Loucy (cell line): Measurements from ENCODE around the gene UBASH3A.

ENCODE experiments used
- H2AFZ ChIP-seq: fragments of 200-600 bp; sonication (generic); 2 replicates; pipeline ENCODE4 v1.6.0; 2016; ENCODE audit warnings: antibody characterized with exemption, mild to moderate bottlenecking, low read length, moderate library complexity
- H3F3A ChIP-seq: fragments of 200-600 bp; 2 replicates; pipeline ENCODE4 v1.6.0; 2016; ENCODE audit warnings: antibody characterized with exemption, low read depth, mild to moderate bottlenecking
- H3K27me3 ChIP-seq: fragments of 200-600 bp; sonication (generic); 2 replicates; pipeline ENCODE4 v1.6.1; 2014; ENCODE audit warnings: low read length, mild to moderate bottlenecking; ENCODE audit not compliant: insufficient read depth, poor library complexity, severe bottlenecking
- H3K36me3 ChIP-seq: fragments of 200-600 bp; sonication (generic); 2 replicates; pipeline ENCODE4 v1.6.1; 2016; ENCODE audit warnings: low read length; ENCODE audit not compliant: insufficient read depth
- H3K4me1 ChIP-seq: fragments of 200-600 bp; sonication (generic); 2 replicates; pipeline ENCODE4 v1.5.1; 2014; ENCODE audit warnings: low read length, mild to moderate bottlenecking; ENCODE audit not compliant: insufficient read depth, poor library complexity, severe bottlenecking
- H3K4me2 ChIP-seq: fragments of 200-600 bp; sonication (generic); 2 replicates; pipeline ENCODE4 v1.6.0; 2014; ENCODE audit warnings: antibody characterized with exemption, low read length, low read depth, mild to moderate bottlenecking; ENCODE audit not compliant: poor library complexity, severe bottlenecking
- H3K4me3 ChIP-seq: fragments of 200-600 bp; sonication (generic); 2 replicates; pipeline ENCODE4 v1.5.1; 2014; ENCODE audit warnings: low read length, mild to moderate bottlenecking, mixed read lengths; ENCODE audit not compliant: poor library complexity, severe bottlenecking
- H3K79me2 ChIP-seq: fragments of 200-600 bp; sonication (generic); 2 replicates; pipeline ENCODE4 v1.6.1; 2014; ENCODE audit warnings: low read length; ENCODE audit not compliant: insufficient read depth
- H3K9ac ChIP-seq: fragments of 200-600 bp; sonication (generic); 2 replicates; pipeline ENCODE4 v1.6.0; 2014; ENCODE audit warnings: mild to moderate bottlenecking, low read depth, low read length, moderate library complexity; ENCODE audit not compliant: poor library complexity, severe bottlenecking
- H3K9me2 ChIP-seq: fragments of 200-600 bp; sonication (generic); replicated peaks from 2 replicates; pipeline ENCODE4 v1.6.1; 2016; ENCODE audit warnings: low read depth, low read length, mixed read lengths
- H3K9me3 ChIP-seq: fragments of 200-600 bp; sonication (generic); 2 replicates; pipeline ENCODE4 v1.6.1; 2014; ENCODE audit warnings: mild to moderate bottlenecking, antibody characterized with exemption, low read length, low read depth; ENCODE audit not compliant: insufficient read depth
- H4K20me1 ChIP-seq: fragments of 200-600 bp; sonication (generic); 2 replicates; pipeline ENCODE4 v1.6.0; 2014; ENCODE audit warnings: antibody characterized with exemption, low read length, mild to moderate bottlenecking; ENCODE audit not compliant: insufficient read depth, poor library complexity, severe bottlenecking
- CTCF ChIP-seq: fragments of 200-600 bp; sonication (generic); conservative IDR thresholded peaks from 2 replicates; pipeline ENCODE4 v1.5.1; 2014; ENCODE audit warnings: mild to moderate bottlenecking, antibody characterized with exemption, low read length
- EZH2phosphoT487 ChIP-seq: fragments of 200-600 bp; IDR thresholded peaks from 2 replicates; pipeline ENCODE4 v1.6.1; 2018; ENCODE audit warnings: antibody characterized with exemption, mild to moderate bottlenecking, moderate library complexity, borderline replicate concordance

Gene UBASH3A

DNA sequence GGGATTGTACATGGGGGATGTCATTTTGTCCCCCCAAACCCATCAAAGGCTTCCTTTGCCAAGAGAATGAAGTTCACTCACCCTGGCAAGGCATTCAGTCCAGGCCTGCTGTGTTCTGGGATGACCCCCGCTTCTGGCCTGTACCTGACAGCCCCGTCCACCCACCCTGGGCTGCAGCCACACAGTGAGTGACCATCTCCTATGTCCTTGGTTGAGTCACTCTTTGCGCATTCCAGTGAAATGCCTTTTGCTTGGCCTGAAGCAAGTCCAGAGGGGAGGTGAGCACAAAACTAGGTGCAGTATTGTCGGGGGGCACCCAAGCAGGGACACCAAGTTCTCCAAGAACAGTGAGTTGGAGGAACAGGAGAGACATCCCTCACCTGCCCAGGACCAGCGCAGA lies 18.1 kb upstream of the UBASH3A start:
- Histone ChIP-seq H3K4me3 (no peak overlapping the region), H4K20me1 (no peaks in the 10 kb centered on the region)
- TF ChIP-seq EZH2phosphoT487: no peak
- TF ChIP-seq CTCF: no peak

DNA sequence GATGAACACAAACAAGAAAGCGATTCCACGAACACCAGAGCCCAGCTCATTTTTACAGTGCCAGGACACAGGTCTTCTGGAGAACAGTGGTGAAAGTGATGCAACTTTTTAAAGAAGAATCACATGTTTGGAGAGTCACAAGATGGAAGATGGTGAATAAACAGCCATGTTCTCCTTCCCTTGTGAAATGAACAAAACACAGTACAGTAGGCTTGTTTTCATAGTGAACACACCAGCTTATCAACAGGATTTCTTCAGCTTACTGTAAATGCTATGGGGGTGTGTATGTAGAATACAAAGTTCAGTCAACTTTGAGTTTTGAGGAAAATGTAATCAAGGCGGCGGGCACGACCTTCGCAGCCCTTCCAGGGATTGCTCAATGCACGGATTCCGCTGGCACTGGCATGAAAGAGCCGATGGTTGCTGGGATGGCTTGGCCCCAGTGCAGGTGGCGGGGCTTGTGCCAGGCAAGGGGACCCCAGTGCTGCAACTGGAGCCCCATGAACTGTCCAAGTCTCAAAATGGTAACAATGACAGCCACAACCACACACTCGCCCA lies 17.6 kb upstream of the UBASH3A start:
- no peaks in the 10 kb centered on the region for H4K20me1 ChIP-seq
- H3K4me1 ChIP-seq: peaks cover 57% of the 10 kb centered on the region
- TF ChIP-seq CTCF (no peak), EZH2phosphoT487 (no peak)
- no peak overlapping the region for H3K9ac ChIP-seq
- no peak overlapping the region for H3K4me3 ChIP-seq
- H3K9me3 ChIP-seq: peaks cover 14% of the 10 kb centered on the region; the same call in 1 of the 2 replicates
- no peak overlapping the region for H3K4me2 ChIP-seq
- H2AFZ ChIP-seq: no peak overlapping the region
- H3K79me2 ChIP-seq: no peaks in the 10 kb centered on the region
- H3K36me3 ChIP-seq: no peaks in the 10 kb centered on the region
- H3K27me3 ChIP-seq: no peaks in the 10 kb centered on the region
- H3K9me2 ChIP-seq: no peaks in the 10 kb centered on the region
- no peaks in the 10 kb centered on the region for H3F3A ChIP-seq

More for the DNA sequence above, 18.1 kb upstream of the UBASH3A start:
- H3K9me2 ChIP-seq: no peaks in the 10 kb centered on the region
- no peaks in the 10 kb centered on the region for H3K27me3 ChIP-seq
- H3K79me2 ChIP-seq: no peaks in the 10 kb centered on the region
- no peaks in the 10 kb centered on the region for H3F3A ChIP-seq
- peaks cover 53% of the 10 kb centered on the region for H3K4me1 ChIP-seq
- no peak overlapping the region for H3K9ac ChIP-seq
- peaks cover 14% of the 10 kb centered on the region; the same call in 1 of the 2 replicates for H3K9me3 ChIP-seq
- no peak overlapping the region for H2AFZ ChIP-seq
- no peaks in the 10 kb centered on the region for H3K36me3 ChIP-seq
- H3K4me2 ChIP-seq: no peak overlapping the region

DNA sequence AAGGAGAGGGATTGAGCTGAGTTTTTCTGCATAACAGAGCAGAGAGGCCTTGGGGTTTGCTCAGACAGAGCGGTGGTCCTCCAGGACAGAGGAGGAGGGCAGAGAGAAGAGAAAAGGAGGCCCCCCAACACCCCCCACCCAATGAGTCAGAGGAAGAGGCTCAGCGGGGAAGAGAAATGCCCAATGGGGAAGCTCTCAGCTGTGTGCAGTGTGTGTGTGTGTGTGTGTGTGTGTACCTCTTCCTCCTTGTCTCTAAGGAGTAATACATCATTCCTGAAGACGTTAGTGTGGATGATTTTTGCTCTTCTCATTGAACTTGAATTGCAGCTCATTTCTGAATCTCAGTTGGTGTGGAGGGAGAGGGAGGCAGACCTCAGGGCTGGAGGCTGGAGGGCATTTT lies 16.5 kb upstream of the UBASH3A start:
- Histone ChIP-seq H3K9me3 (peaks cover 7% of the 10 kb centered on the region; the same call in 1 of the 2 replicates), H3K4me3 (no peak overlapping the region), H2AFZ (no peak overlapping the region), H3K9me2 (no peaks in the 10 kb centered on the region), H3K4me2 (no peak overlapping the region), H3K36me3 (no peaks in the 10 kb centered on the region), H3K79me2 (no peaks in the 10 kb centered on the region), H3K9ac (no peak overlapping the region), H3K4me1 (peaks cover 62% of the 10 kb centered on the region), H3K27me3 (no peaks in the 10 kb centered on the region), H4K20me1 (no peaks in the 10 kb centered on the region), H3F3A (no peaks in the 10 kb centered on the region)
- TF ChIP-seq EZH2phosphoT487: no peak
- no peak for TF ChIP-seq CTCF
